Adipocyte (in vitro differentiated cells): ENCODE data around the gene SEC11C.
A peak's percentile ranks its signal among the peaks of the same experiment; 100 is the strongest.

ENCODE experiments used
- DNase-seq: peaks from one replicate; pipeline ENCODE4 v3.0.0-alpha.2; 2015; ENCODE audit warnings: low read depth
- H3K27me3 ChIP-seq: replicated peaks from 2 replicates; pipeline ENCODE4 v1.7.0; 2013; ENCODE audit warnings: mild to moderate bottlenecking, low read length, moderate library complexity; ENCODE audit not compliant: control insufficient read depth, insufficient read depth
- H3K36me3 ChIP-seq: 2 replicates; pipeline ENCODE4 v1.7.0; 2013; ENCODE audit warnings: low read length, mild to moderate bottlenecking, moderate library complexity; ENCODE audit not compliant: control insufficient read depth, insufficient read depth, severe bottlenecking
- H3K4me1 ChIP-seq: 2 replicates; pipeline ENCODE4 v1.7.0; 2013; ENCODE audit warnings: mild to moderate bottlenecking, low read length, moderate library complexity; ENCODE audit not compliant: control insufficient read depth, insufficient read depth
- H3K4me3 ChIP-seq: 2 replicates; pipeline ENCODE4 v1.7.0; 2013; ENCODE audit warnings: mild to moderate bottlenecking, low read length, moderate library complexity
- H3K9ac ChIP-seq: 2 replicates; pipeline ENCODE4 v1.7.0; 2013; ENCODE audit warnings: mild to moderate bottlenecking, low read length, moderate library complexity
- H3K9me3 ChIP-seq: 2 replicates; pipeline ENCODE4 v1.7.0; 2013; ENCODE audit warnings: mild to moderate bottlenecking, low read length, moderate library complexity; ENCODE audit not compliant: control insufficient read depth

SEC11C gene

GRCh38 chr18:59189746-59190145 is 50.1 kb downstream of the SEC11C start:
- Histone ChIP-seq H3K9ac (no peak overlapping the region), H3K36me3 (no peaks in the 10 kb centered on the region), H3K4me1 (no peaks in the 10 kb centered on the region), H3K4me3 (no peak overlapping the region), H3K27me3 (peaks cover 4% of the 10 kb centered on the region), H3K9me3 (peaks cover 4% of the 10 kb centered on the region)
- no peak for DNase-seq

GRCh38 chr18:59196161-59196725 is 56.6 kb downstream of the SEC11C start:
- Histone ChIP-seq H3K9ac (no peak overlapping the region), H3K36me3 (no peaks in the 10 kb centered on the region), H3K27me3 (peaks cover 38% of the 10 kb centered on the region), H3K4me1 (no peaks in the 10 kb centered on the region), H3K9me3 (peaks cover 3% of the 10 kb centered on the region), H3K4me3 (no peak overlapping the region)
- no peak for DNase-seq

GRCh38 chr18:59197636-59198035 is 58.0 kb downstream of the SEC11C start:
- Histone ChIP-seq H3K9me3 (peaks cover 3% of the 10 kb centered on the region), H3K27me3 (peaks cover 38% of the 10 kb centered on the region), H3K4me1 (no peaks in the 10 kb centered on the region)

GRCh38 chr18:59198215-59198614 is 58.5 kb downstream of the SEC11C start:
- no peak for DNase-seq
- H3K4me3 ChIP-seq, result no peak overlapping the region
- peaks cover 3% of the 10 kb centered on the region for H3K9me3 ChIP-seq
- H3K36me3 ChIP-seq, result no peaks in the 10 kb centered on the region
- H3K9ac ChIP-seq, result no peak overlapping the region
- H3K4me1 ChIP-seq, result no peaks in the 10 kb centered on the region
- peaks cover 38% of the 10 kb centered on the region for H3K27me3 ChIP-seq

More at GRCh38 chr18:59197636-59198035, 58.0 kb downstream of the SEC11C start:
- no peak for DNase-seq
- Histone ChIP-seq H3K36me3 (no peaks in the 10 kb centered on the region), H3K9ac (no peak overlapping the region), H3K4me3 (no peak overlapping the region)

GRCh38 chr18:59200787-59201186 is 61.1 kb downstream of the SEC11C start:
- Histone ChIP-seq H3K9me3 (peaks cover 3% of the 10 kb centered on the region), H3K4me1 (no peaks in the 10 kb centered on the region), H3K9ac (no peak overlapping the region), H3K36me3 (no peaks in the 10 kb centered on the region), H3K4me3 (no peak overlapping the region), H3K27me3 (peaks cover 42% of the 10 kb centered on the region)
- peak; percentile 25 for DNase-seq

GRCh38 chr18:59202258-59202820 is 62.7 kb downstream of the SEC11C start:
- no peak for DNase-seq
- Histone ChIP-seq H3K36me3 (no peaks in the 10 kb centered on the region), H3K9ac (no peak overlapping the region), H3K27me3 (peaks cover 42% of the 10 kb centered on the region), H3K4me1 (no peaks in the 10 kb centered on the region), H3K4me3 (no peak overlapping the region), H3K9me3 (peaks cover 3% of the 10 kb centered on the region)

- DNase-seq, result no peak
- no peak overlapping the region for H3K4me3 ChIP-seq
- H3K9me3 ChIP-seq, result no peaks in the 10 kb centered on the region
- H3K4me1 ChIP-seq, result no peaks in the 10 kb centered on the region
- H3K36me3 ChIP-seq, result no peaks in the 10 kb centered on the region
- H3K27me3 ChIP-seq, result peaks cover 42% of the 10 kb centered on the region
- H3K9ac ChIP-seq, result no peak overlapping the region
Observed at GRCh38 chr18:59207506-59207905, 67.8 kb downstream of the SEC11C start.
